GM19395 (cell line): ENCODE results near the gene FEV.
A peak's percentile ranks its signal among the peaks of the same experiment; 100 is the strongest.

Source experiments
- ATAC-seq: cut with Tn5 transposase; IDR thresholded peaks from one replicate; pipeline ENCODE4 v1.9.1; 2021; ENCODE audit warnings: mild to moderate bottlenecking, moderate library complexity; ENCODE audit not compliant: unreplicated experiment

The FEV gene

DNA sequence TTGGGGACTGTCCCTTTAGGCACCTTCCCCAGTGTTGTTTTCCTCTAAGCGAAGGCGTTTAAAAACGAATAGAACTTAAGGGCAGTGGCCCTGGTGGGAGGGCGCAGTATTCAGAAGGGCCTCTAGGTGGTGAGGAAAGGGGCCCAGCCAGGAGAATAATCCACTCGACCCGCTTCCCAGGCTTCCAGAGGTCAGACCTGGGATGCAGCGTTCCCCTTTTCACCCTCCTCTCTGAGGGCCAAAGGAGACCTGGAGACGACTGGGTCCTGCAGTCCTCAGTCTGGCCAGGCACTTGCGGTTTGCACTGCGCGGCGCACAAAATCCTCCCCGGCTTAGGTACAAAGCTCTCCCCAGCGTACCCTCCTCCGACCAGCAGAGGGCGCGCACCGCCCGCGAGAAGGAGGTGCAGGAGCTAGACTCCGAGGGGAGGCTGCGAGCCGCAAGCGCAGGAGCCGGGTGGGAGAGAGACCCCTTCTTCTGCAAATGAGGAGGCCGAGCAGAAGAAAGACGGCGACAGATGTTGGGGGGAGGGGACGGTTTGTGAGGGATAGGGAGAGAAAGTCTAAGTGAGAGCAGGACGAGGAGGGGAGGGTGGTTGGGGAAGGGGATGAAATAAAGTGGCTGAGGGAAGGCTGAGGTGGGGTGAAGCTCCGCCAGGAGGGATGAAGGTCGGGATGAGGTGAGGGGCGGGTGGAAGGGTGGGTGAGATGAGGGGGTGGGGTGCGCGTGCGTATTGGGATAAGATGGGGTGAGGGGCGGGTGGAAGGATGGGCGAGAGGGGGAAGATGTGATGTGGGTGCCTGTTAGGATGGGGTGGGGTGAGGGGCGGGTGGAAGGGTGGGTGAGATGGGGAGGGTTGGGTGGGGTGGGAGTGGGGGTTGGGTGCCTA is 4.9 kb downstream of the FEV start:
- ATAC-seq, result peak; percentile 96

GRCh38 chr2:218975060-218975777 is 9.8 kb downstream of the FEV start:
- no peak for ATAC-seq

DNA sequence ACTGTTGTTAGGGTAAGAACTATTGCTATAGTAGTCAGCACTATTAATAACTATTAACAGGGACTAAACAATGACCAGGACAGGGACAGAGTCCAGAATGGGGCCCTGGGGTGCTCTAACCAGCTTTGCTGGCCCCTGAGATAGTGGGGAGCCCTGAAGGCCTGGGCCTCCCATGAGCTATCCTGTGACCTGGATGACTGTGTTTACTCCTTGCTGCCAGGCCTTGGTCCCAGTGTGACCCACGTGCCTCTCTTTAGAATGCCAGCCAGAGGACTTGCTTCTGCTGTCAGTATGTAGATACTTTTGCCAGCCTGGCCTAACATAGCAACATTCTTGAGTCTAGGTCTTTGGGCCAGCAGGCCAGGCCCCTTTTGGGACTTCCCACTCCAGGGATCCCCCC is 14.1 kb downstream of the FEV start:
- ATAC-seq, result no peak

- ATAC-seq, result no peak
These were observed 20.8 kb downstream of the FEV start for GRCh38 chr2:218964041-218964771.

DNA sequence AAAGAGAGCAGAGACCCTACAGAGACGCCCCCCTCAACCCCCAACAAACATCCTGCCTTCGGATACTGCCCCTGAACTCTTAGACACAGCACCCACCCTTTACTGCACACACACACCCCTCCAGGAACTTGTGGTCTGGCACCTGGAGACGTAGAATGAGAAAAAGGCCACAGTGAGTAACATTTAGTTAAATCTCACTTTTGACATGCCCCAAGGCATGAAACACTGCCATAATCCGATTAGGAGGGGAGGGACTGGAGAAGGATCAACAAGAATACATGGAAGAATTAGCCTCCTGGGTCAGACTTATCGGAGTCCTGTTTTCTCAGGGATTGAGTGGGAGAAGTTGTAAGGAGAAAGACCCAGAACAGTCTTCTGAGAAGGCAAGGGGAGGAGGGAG is 21.4 kb downstream of the FEV start:
- no peak for ATAC-seq

DNA sequence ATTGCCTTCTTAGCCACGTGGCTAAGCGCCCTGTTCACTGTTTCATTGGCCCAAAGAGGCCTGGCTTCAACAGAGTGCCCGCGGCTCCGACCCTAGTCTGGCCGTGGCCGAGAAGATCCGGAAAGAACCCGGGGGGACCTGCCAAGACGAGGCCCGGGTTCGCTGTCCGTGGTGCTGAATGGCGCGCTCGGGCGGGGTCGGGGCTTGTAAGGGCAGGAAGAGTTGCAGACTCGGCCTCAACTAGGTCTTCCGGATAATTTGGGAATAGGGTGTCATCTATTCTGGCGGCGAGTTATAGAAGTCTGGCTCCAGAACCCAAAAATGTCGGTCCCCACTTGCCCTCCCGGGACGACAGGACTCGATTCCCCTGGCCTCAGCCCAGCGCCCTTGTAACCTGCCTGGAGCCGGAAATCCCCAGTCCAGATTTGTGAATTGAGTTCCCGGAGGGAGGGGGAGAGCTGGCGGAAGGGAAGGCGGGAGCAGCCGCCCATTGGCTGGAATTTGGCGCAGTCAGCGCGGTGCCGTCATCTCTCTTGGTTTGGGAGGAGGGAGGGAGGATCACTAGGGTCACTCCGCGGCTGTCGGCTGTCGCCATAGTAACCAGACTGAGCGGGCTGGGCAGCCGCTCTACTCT is 22.0 kb downstream of the FEV start:
- ATAC-seq, result no peak

DNA sequence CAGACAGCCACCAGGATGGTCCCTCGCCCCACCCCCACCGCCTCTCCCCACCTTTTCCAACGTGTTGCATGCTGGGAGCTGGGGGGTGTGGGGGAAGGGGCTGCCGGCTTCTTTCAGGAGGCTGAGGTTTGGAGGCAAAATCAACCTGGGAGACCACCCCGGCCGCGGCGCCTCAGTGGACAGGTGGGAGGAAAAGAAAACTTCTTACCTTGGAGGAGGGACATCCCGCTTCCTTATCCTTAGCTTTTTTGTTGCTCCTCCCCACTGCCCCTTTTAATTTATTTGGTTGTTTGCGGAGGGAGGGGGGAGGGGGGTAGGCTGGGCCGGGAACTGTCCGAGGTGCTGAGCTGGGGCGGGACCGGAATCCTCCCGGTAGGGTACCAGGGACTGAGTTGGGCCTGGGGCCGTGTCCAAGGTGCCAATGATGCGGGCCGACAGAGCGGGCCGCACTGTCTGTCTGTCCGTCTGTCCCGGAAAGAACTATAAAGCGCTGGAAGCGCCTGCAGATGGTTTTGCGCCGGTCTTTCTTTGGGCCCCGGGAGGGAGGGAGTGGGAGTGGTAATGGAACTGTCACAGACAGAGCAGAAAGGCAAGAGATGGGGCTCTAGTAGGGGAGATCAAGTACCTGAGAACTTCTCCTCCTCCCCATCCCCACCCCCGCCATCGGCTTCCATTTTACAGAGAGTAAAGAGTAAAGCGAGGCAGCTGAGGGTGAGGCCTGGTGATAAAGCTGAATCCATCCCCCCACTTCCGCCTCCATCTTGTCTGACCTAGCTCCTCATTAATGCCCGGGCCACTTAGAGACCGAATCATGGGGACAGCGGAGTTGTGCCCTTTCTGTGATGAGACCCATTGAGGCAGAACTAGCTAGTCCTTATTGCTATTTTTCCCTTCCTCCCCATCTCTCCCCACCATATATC is 23.1 kb downstream of the FEV start:
- ATAC-seq, result no peak

GRCh38 chr2:218961229-218961628 is 23.8 kb downstream of the FEV start:
- no peak for ATAC-seq

GRCh38 chr2:218960309-218961165 is 24.4 kb downstream of the FEV start:
- ATAC-seq, result no peak

GRCh38 chr2:218959761-218960308 is 25.1 kb downstream of the FEV start:
- ATAC-seq, result no peak

GRCh38 chr2:218959141-218959731 is 25.7 kb downstream of the FEV start, which contains the start of gene CDK5R2:
CDK5R2 (plus strand) TSS chr2:218959666; CDS start chr2:218959821, 155 bp downstream.
- peak; percentile 98 for ATAC-seq

- no peak for ATAC-seq
These were observed 26.7 kb downstream of the FEV start for GRCh38 chr2:218958276-218958675.

GRCh38 chr2:218957671-218958070 is 27.3 kb downstream of the FEV start:
- ATAC-seq, result no peak

GRCh38 chr2:218956039-218956438 is 28.9 kb downstream of the FEV start:
- ATAC-seq, result no peak

GRCh38 chr2:218954541-218955300 is 30.3 kb downstream of the FEV start:
- no peak for ATAC-seq

GRCh38 chr2:218953366-218953954 is 31.5 kb downstream of the FEV start:
- no peak for ATAC-seq

DNA sequence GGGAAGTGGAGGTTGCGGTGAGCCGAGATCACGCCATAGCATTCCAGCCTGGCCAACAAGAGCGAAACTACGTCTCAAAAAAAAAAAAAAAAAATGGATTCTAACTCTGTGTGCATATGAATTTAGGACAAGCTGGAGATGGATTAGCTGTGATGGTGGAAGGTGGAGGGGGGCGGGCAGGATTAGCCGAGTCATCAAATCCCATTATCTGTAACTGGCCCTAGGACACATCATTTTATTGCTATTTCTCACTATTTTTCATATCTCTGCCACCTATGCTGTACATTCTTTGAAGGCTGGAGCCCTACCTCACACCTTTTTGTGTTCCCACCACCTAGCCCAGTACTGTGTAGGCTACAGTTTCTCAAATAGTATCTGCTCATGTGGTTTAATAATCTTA is 32.8 kb downstream of the FEV start:
- ATAC-seq, result no peak
